GM23338 (cell line): ENCODE measurements around the gene PHLPP2.
"Not testable (repeated sequence)": the region's sequence is repeated elsewhere in the genome, so short reads cannot be mapped to it uniquely, and the experiment has no call there.

Experiments used
- CREB1 ChIP-seq: fragments of 250-450 bp; sonication (Bioruptor Pico); IDR thresholded peaks from 2 replicates; pipeline ENCODE4 v1.5.0; 2020; ENCODE audit warnings: low read depth, mild to moderate bottlenecking, moderate library complexity
- CTCF ChIP-seq, 2 experiments: fragments of 200-600 bp in 1 of 2; sonication (generic) in 1 of 2; conservative IDR thresholded peaks; 2 replicates each; pipeline versions ENCODE4 v1.5.1 to v1.6.1; 2016 to 2017; ENCODE audit warnings: antibody characterized with exemption in 2 of 2, low read depth in 2 of 2, mild to moderate bottlenecking in 2 of 2, moderate library complexity in 1 of 2
- JUNB ChIP-seq: IDR thresholded peaks from one replicate; pipeline ENCODE4 v1.6.1; 2016; ENCODE audit warnings: antibody characterized with exemption; ENCODE audit not compliant: unreplicated experiment
- POLR2AphosphoS5 ChIP-seq: IDR thresholded peaks from 2 replicates; pipeline ENCODE4 v1.6.1; 2016; ENCODE audit warnings: antibody characterized with exemption, low read depth
- ZNF331 ChIP-seq: fragments of 250-450 bp; sonication (Bioruptor Pico); IDR thresholded peaks from 2 replicates; pipeline ENCODE4 v1.5.0; 2020; ENCODE audit warnings: low read depth, mild to moderate bottlenecking, moderate library complexity
- TF ChIP-seq, protein P1 (sequence below): IDR thresholded peaks from one replicate; pipeline ENCODE4 v1.6.1; 2018; ENCODE audit warnings: antibody characterized with exemption; ENCODE audit not compliant: unreplicated experiment

DNA sequence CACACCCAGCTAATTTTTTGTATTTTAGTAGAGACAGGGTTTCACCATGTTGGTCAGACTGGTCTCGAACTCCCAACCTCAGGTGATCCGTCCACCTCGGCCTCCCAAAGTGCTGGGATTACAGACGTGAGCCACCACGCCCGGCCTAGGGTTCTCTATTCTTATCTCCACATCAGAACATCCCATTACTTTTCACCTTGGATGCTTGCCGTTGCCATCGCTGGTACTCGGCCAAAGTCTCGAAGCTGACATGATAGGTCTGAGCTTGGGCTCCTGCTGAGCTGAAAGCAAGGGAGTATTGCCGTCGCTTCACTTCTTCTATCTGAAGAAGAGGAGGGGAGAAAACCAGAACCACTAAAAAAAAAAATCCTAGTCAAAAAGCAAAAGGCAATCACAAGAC, 40.2 kb downstream of the PHLPP2 start:
- not testable (repeated sequence) for TF ChIP-seq CTCF (conservative IDR thresholded peaks at IDR 0.05; ENCODE audit: low read depth in 2 of 2); CREB1; JUNB; ZNF331; POLR2AphosphoS5
- TF ChIP-seq, protein P1, sequence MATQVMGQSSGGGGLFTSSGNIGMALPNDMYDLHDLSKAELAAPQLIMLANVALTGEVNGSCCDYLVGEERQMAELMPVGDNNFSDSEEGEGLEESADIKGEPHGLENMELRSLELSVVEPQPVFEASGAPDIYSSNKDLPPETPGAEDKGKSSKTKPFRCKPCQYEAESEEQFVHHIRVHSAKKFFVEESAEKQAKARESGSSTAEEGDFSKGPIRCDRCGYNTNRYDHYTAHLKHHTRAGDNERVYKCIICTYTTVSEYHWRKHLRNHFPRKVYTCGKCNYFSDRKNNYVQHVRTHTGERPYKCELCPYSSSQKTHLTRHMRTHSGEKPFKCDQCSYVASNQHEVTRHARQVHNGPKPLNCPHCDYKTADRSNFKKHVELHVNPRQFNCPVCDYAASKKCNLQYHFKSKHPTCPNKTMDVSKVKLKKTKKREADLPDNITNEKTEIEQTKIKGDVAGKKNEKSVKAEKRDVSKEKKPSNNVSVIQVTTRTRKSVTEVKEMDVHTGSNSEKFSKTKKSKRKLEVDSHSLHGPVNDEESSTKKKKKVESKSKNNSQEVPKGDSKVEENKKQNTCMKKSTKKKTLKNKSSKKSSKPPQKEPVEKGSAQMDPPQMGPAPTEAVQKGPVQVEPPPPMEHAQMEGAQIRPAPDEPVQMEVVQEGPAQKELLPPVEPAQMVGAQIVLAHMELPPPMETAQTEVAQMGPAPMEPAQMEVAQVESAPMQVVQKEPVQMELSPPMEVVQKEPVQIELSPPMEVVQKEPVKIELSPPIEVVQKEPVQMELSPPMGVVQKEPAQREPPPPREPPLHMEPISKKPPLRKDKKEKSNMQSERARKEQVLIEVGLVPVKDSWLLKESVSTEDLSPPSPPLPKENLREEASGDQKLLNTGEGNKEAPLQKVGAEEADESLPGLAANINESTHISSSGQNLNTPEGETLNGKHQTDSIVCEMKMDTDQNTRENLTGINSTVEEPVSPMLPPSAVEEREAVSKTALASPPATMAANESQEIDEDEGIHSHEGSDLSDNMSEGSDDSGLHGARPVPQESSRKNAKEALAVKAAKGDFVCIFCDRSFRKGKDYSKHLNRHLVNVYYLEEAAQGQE, result not testable (repeated sequence)
